ENCODE measurements around the gene HMCN1.
A peak's percentile ranks its signal among the peaks of the same experiment; 100 is the strongest.
"Not testable (repeated sequence)": the region's sequence is repeated elsewhere in the genome, so short reads cannot be mapped to it uniquely, and the experiment has no call there.

The HMCN1 gene

DNA sequence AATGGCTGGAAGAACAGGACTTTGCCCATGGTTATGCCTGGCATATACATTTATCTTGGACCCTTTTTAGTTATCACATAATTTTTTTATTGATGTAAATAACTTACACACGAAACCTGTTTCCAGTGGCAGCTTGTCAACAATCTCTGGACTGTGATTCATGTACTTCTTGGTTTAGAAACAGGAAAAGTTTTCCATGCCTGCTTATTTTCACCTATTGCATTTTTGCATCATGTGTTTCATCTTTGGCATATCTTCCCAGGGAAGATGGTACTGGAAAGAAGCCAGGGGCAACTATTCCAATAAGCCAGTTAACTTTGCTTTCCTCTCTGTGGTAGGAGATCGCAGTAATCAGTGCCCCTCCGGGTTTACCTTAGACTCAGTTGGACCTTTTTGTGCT, 430.6 kb downstream of the HMCN1 start:
- DNase-seq: no peak

DNA sequence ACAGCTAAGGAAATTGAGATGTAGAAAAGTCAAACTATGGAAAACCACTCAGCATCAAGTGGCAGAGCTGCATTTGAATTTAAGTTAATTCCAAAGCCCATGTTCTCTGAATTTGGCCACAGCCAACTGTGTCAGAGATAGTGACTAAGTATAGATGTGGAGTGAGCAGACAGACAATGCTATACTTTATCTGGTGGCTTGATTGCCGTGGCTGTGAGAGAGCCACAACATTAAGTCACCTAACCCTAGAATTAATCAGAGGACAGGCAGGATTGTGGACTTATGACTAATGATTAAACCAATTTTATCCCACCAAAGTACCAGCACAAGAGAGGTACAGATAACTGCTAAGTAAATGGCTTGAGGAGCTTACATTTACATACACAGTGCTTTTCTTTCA, 431.1 kb downstream of the HMCN1 start:
- DNase-seq: no peak

DNA sequence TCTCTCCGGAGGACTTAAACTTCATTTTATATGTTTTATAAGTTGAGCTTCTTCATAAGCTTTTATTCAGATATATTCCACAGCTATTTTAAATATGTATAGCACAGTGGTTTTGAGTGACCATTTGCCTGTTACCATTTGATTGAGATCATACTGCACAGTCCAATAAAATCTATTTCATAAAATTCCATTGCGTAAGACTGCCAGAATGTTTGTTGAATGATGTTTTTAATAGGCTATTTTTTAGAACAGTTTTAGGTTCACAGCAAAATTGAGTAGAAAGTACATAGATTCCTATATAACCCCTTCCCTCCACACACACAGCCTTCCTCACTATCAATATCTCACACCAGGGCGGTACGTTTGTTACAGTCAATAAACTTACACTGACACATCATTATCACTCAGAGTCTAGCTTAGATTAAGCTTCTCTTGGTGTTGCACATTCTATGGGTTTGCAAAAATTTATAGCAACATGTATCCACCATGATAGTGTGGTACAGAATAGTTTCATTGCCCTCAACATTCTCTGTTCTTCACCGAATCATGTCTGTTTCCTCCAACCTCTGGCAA, 433.0 kb downstream of the HMCN1 start:
- DNase-seq: no peak

DNA sequence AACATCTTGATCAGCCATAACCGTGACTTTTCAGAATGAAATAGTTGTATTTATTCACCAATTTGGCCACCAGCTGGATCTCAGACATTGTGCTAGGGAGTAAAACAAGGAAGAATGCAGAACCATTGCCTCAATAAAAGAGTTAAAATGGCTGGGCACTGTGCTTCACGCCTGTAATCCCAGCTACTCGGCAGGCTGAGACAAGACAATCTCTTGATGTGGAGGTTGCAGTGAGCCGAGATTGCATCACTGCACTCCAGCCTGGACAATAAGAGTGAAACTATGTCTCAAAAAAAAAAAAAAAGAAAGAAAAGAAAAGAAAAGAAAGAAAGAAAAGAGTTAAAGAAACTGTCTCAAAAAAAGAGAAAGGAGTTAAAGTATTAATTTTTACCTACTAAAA, 441.4 kb downstream of the HMCN1 start:
- peak; percentile 59 for DNase-seq

DNA sequence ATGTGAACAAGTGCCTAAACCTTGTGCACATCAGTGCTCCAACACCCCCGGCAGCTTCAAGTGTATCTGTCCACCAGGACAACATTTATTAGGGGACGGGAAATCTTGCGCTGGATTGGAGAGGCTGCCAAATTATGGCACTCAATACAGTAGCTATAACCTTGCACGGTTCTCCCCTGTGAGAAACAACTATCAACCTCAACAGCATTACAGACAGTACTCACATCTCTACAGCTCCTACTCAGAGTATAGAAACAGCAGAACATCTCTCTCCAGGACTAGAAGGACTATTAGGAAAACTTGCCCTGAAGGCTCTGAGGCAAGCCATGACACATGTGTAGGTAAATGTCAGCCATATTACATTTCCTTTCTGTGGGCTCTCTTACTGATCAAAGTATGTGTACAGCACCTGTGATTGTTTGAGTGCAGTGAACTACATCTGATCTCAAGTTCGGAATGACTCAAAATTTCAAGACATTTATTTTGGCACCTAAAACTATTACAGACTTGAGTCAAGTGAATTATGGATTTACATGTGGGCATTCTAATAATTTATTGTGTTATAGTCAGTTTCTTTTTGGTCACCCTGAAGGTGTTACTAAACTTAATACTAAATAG, 444.3 kb downstream of the HMCN1 start:
- no peak for DNase-seq

DNA sequence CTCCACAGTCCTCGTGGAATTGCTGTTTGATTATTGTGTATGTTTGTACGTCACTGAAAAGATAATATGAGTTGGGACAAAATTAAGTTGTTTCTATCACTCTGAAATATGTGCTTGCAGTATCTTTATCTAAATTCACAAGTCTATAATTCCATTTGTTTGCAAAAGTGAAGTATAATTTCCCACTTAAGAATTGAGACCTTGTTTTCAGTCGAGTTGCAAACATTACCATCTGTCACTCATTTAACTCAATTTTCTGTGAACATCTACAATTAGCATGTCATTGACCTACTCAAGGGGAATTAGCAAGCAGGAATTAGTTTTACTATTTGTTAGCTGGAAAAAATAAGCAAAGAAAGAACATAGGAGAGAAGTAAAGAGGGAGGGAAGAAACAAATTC, 445.0 kb downstream of the HMCN1 start:
- no peak for DNase-seq

DNA sequence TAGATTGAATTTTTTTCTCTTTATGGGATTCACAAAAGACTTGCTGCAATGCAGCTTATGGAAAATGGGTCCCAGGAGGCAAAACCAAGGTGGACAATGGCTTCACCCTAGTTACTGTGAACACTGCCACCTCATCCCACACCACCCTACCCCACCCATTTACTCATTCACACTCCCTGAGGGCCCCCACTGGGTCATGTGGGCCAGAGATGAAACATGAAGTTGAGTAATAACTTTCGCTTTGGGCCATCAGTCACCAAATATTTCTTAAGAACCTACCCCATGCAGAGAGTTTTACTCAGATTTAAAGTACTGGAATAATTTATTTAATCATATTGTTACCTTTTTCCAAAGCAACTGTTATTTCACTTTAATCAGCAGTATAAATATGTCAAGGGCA, 449.0 kb downstream of the HMCN1 start:
- DNase-seq: peak; percentile 82

DNA sequence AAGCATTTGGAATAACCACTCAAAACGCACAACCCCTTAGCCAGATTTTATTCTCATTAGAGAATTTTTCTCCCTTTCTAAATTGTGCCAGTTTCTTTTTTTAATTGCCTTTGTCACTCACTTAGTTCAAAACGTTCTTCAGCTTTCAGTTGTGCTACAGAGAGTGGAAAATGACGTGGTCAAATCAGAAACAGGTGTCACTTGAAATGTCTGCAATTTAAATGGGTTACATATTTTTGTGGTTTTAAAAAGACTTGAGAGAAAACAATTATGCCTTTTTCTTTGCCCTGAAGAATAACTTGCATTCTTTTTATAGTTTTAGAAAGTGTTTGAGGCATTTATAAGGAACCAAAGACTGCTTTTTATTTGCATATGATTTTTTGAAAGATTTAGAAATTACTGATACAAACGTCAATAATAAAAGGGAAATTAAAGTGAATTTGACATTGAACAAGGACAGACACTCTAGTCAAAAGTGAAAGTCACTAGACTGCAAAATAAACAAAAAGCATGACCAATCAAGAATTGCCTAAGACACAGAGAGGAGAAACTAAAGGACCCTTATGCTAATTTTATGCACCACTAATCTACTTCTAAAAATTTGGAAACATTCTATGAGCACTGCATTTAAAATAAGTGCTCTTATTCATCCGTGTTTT, 449.9 kb downstream of the HMCN1 start:
- peak; percentile 88 for DNase-seq

DNA sequence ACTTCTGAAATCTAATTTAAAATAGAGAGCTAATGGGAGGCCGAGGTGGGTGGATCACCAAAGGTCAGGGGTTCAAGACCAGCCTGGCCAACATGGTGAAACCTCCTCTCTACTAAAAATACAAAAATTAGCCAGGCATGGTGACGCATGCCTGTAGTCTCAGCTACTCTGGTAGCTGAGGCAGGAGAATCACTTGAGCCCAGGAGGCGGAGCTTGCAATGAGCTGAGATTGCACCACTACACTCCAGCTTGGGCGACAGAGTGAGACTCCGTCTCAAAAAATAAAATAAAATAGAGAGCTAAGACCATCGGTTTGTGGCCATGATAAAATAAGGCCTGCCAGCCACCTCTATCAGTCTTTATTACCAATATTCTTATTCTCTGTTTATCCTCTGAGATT, 452.1 kb downstream of the HMCN1 start:
- not testable (repeated sequence) for DNase-seq

DNA sequence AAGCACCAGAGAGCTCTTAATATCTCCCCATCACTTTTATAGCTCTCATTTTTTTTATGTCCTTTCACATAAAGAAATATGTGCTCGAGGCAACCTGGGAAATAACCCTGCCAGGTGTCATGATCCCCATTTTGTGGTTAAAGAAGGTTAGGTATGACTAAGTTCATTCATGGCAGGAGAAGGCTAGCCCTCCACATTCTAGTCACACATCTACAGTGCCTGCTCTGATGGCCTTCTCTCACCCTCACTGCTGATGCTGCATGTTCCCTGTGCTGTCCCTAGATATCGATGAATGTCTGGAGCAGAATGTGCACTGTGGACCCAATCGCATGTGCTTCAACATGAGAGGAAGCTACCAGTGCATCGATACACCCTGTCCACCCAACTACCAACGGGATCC, 453.4 kb downstream of the HMCN1 start:
- DNase-seq: no peak

DNA sequence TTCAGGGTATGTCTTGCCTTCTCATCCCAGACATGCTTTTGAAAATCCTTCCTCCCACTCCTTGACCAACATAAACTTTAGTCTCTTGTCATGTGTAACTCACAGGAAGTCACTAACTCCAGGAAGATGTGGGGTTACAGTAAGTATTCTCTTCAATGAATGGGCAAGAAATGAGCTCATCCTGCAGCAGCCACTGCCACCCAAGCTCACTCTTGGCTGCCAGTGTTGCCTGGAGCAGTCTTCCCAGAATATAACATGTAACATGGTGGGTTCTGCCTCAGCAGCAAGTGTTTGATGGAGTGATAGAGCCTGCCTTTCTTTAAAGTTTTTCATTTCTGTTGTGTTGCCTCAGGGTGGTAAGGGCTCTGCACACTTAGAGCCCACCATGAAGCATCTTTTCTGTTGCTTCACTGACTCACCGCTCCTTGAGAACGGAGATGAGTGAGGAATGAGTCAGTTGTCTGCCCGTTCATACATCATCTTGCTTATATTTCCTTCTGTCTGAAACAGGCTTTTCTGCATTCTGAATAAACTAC, 453.9 kb downstream of the HMCN1 start:
- peak; percentile 95 for DNase-seq

DNA sequence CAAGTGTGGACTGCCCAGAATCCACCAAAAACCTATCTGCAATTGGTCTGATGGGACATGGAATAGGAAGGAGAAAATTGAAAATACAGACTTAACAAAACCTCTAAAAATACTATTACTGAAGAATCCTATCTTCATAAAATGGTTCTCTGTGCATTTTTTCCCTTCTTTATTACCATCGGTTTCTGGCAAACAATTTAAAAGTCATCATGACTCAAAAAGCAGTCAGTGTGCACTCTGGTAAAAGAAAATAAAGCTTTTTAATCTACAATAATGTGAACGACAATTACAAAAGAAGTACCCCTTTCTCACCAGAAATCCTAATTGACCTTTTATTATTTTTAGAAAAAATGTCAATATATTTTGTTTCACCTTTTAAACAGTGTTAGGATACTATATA, 454.5 kb downstream of the HMCN1 start:
- DNase-seq: peak; percentile 26

DNA sequence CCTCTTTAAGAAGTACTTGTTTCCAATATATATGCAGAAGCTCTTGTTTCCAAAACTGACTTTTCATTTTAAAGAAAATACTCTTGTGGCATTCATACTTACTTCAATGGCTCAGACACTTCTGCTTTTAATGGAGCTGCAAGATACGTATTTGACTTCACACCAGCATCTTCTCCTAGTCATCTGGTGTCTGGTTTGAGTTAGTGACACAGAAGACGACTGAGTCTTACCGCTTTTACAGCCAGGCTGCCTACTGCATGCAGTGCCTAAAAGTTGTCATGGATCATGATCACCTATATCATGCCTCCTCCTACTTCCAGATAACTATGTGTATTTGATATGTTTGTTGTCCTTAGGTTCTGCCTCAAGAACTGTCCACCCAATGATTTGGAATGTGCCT, 455.0 kb downstream of the HMCN1 start:
- DNase-seq: peak; percentile 59

DNA sequence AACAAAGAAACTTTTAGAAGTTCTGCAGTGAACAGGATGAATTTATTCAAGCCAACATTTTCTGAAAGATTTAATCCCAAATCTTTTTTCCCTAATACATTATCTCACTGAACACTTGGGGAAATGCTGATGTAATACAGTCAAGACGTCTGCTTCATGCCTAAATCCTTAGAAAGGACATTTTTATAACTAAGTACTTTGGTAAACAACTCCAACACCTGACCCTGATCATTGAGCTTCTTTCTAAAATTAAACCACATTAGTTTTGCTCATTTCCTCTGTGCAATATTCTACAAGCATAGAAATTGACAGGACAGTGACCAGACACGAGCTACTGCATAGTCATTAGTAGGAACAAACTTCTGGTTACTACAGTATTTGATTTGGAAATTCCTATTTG, 457.3 kb downstream of the HMCN1 start:
- DNase-seq: no peak

DNA sequence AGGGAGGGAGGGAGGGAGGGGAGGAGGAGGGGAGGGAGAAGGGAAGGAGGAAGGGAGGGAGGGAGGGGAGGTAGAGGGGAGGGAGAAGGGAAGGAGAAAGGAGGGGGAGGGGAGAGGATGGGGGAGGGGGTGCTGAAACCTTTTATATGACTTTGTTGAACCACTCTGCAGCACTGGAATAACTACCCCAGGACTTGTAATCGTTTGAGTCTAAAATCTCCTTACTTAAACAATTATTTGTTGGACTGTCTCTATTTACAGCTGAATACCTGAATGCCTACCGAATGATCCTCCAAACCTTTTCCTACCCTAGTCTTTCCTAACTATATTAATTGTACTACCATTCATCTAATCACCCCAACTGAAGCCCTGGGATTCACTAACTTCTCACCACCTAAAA, 459.0 kb downstream of the HMCN1 start:
- DNase-seq: no peak

DNA sequence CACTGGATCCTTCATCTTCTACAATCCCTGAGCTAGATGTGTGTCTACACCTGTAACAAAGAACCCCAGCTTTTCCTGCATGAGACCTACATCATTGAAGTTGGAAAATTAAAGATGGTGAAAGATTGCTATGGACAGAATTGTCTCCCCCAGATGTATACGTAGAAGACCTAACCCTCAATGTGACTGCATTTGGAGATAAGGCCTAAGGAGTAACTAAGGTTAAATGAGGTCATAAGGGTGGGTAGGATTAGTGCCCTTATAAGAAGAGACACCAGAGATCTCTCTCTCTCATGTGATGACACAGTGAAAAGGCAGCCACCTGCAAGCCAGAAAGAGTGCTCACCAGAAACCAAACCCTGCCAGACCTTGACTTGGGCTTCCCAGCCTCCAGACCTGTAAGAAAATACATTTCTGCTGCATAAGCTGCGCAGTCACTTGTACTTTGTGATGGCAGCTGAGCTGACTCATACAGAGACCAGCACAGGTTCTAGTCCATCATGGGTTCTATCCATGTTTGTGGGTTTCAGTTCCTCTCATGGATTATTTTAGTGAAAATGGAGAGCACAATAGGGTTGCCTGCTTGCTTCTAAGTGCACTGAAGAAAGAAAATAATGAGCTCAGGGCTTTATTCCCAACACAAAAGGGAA, 460.0 kb downstream of the HMCN1 start:
- no peak for DNase-seq

DNA sequence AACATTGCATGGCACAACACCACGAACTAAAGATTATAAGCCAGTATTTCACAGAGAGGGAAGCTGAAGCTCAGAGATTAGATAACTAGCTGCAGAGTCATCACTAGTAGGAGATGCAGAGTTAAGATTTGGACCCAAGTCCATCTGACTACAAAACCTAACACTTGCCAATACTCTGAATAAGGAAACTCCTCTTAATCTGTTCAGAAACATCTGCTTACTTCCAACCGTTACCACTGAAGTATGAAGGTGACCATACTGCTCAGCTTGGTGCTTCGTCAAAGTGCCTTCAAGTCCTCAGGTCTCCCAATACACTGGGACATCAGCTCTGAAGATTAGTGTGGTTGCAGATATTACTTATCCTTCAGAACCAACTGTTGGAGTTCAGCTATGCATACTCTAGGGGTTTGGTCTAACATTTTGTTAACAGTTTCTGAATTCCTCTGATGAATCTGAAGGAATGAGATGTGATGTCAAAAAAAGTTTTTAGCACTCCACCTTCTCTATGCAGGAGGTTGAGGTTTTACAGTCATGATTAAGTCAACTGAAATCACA, 461.3 kb downstream of the HMCN1 start:
- DNase-seq: peak; percentile 26

DNA sequence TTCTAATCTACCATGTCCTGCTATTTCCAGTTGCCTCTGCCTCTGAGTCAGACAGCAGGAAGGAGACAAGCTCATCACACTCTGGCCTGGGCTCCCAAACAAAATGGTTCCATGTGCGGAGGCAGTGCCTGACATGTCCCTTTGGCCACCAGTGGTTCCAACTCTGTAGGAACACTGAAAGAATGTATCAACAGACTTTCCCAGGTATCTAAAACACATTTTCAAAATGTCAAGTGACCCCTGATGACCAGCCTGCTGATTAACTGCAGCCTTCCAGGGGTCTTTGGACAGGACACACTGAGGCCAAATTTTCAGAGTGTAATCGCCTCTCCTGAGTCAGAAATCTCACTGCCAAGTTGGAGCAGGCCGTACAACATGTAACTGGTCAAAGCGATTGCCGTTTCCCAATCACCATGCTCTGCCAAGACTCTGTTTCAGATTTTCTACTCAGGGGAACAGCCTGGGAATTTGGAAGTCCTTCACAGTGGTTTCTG, 468.1 kb downstream of the HMCN1 start:
- DNase-seq: no peak

DNA sequence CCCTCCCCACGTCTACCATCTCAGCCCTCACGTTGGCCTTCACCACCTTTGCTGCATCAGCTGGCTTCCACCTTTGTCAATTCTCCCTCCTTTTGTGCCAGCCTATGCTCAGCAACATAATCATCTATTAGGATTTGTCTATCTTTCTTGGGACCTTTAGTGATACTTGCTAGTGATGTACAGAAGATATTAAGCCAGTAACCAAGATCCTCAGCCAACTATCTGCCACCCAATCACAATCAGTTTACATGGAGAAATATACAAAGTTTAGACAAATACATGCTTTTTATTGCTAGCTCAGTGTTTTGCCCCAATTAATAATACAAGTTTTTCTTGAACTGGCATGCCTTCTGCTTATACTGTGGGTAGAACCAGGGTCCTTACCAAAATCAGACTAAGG, 468.6 kb downstream of the HMCN1 start:
- DNase-seq: no peak

DNA sequence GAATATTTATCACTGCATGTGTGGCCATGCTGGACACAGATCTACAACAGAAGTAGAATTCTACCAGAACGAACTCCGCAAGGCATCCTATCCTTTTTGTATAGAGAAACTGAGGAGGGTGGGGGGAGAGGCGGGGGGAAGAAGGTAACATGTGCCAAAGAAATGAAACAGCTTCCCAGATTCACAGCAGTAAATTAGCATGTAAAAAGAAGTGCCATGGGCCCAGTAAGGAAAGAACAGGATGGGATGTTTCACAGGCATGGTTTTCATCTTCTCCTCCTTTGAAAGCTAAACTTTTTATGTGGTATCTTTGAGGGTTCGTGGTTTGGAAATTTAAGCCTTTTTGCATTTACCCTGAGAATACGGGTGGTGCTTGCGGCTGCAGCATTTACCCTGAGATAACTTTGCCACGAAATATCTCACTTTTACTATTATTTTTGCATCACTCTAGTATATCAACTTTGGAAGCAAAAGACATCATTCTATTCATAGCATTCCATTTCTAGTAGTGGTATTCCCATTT, 471.9 kb downstream of the HMCN1 start:
- DNase-seq: peak; percentile 60

DNA sequence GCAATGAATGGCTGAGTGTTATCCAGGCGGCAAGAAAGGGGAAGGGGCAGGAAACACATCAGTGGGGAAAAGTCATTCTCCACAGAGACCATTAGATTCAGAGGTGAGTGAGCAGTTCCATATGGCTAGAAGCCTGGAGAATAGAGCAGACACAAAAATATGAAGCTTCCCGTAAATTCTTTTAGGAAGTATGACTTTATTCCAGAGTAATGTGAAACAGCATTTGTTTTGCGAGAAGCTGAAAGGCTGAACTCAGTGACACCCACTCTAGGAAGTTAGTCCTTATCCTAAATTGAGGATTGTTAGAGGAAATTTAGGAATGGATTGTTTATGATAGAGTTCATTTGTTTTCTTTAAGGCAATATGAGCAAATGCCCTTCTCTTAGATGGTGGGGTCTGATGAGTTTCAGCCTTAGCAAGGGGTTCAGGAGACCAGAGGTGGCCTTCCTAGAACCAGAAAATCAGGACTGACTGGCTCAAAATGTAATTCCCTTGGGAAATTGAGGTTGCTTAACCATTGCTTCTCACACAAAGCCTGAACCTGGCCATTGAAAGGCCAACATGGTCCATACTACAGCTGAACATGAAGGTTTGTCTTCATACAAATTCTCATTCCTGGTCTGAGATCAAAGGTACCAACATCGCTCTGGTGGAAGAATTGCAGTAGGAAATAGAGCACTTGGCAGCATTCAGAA, 473.3 kb downstream of the HMCN1 start:
- DNase-seq: peak; percentile 80

Data from fibroblast of skin of abdomen (primary cell).